Ovary (tissue), 3 donors: Measurements from ENCODE around the gene CHN1.

Source experiments
- CTCF ChIP-seq, 3 donors: fragments of 450-650 bp in 2 of 3; fragments of 200-600 bp in 1 of 3; IDR thresholded peaks; one replicate each; pipeline versions ENCODE4 v1.5.1 to v1.8.0; 2016 to 2022; ENCODE audit warnings: antibody characterized with exemption in 3 of 3, mild to moderate bottlenecking in 1 of 3
- EP300 ChIP-seq: sonication (generic); formaldehyde crosslinking; IDR thresholded peaks from one replicate; pipeline ENCODE4 v1.6.1; 2017; ENCODE audit warnings: antibody characterized with exemption
- POLR2A ChIP-seq: fragments of 450-650 bp; IDR thresholded peaks from one replicate; pipeline ENCODE4 v1.6.1; 2017; ENCODE audit warnings: antibody characterized with exemption, mild to moderate bottlenecking, moderate library complexity
- donor health status: DM: no; HTN: no; CAD: no.

- TF ChIP-seq CTCF (IDR thresholded peaks at IDR 0.05) (no peak), EP300 (no peak), POLR2A (no peak)
Measured at GRCh38 chr2:174798801-174799200, 206.4 kb downstream of the CHN1 start.
